GM19238 (cell line): ENCODE measurements around the gene RIT1.

ENCODE experiments used
- DNase-seq: peaks from one replicate; pipeline ENCODE4 v3.0.0; 2011; ENCODE audit warnings: low spot score; ENCODE audit not compliant: insufficient read length

RIT1 gene

GRCh38 chr1:155911156-155912055 lies at the start of gene RIT1:
Gene RIT1 (minus strand): TSS chr1:155911349. CDS start chr1:155910761, 588 bp downstream.
- peak; percentile 74 for DNase-seq

- DNase-seq: no peak
Measured at GRCh38 chr1:155960081-155960745, 49.1 kb upstream of the RIT1 start.

GRCh38 chr1:155957411-155957915 lies 46.3 kb upstream of the RIT1 start:
- DNase-seq: no peak

- DNase-seq: no peak
Measured at GRCh38 chr1:155954645-155955044, 43.5 kb upstream of the RIT1 start.

- no peak for DNase-seq
Measured at GRCh38 chr1:155952505-155952890, 41.3 kb upstream of the RIT1 start.

GRCh38 chr1:155951753-155952504 lies 40.8 kb upstream of the RIT1 start:
- DNase-seq: no peak

GRCh38 chr1:155950829-155951228 lies 39.7 kb upstream of the RIT1 start:
- no peak for DNase-seq

GRCh38 chr1:155947741-155948140 lies 36.6 kb upstream of the RIT1 start:
- no peak for DNase-seq

GRCh38 chr1:155947292-155947691 lies 36.1 kb upstream of the RIT1 start:
- DNase-seq: no peak

GRCh38 chr1:155946633-155947219 lies 35.6 kb upstream of the RIT1 start:
- DNase-seq: no peak

- DNase-seq: no peak
Measured at GRCh38 chr1:155944444-155944799, 33.3 kb upstream of the RIT1 start.

- DNase-seq: no peak
Measured at GRCh38 chr1:155942578-155943141, 31.5 kb upstream of the RIT1 start.

GRCh38 chr1:155941845-155942531 lies 30.8 kb upstream of the RIT1 start:
- DNase-seq: no peak

GRCh38 chr1:155940993-155941844 lies 30.1 kb upstream of the RIT1 start, which contains the start of gene RXFP4:
Gene RXFP4 (plus strand): TSS chr1:155941638. CDS start chr1:155941710, 72 bp downstream.
- DNase-seq: no peak

GRCh38 chr1:155940482-155940992 lies 29.4 kb upstream of the RIT1 start:
- DNase-seq: no peak

GRCh38 chr1:155938220-155938627 lies 27.1 kb upstream of the RIT1 start:
- DNase-seq: no peak

GRCh38 chr1:155934936-155935590 lies 23.9 kb upstream of the RIT1 start:
- no peak for DNase-seq

GRCh38 chr1:155934097-155934935 lies 23.2 kb upstream of the RIT1 start, which contains the start of gene KHDC4:
Gene KHDC4 (minus strand): TSS chr1:155934413. CDS start chr1:155934373, 40 bp downstream.
- DNase-seq: peak; percentile 88
